ENCODE results near the gene AMZ1.
A peak's percentile ranks its signal among the peaks of the same experiment; 100 is the strongest.
"Not testable (repeated sequence)": the region's sequence is repeated elsewhere in the genome, so short reads cannot be mapped to it uniquely, and the experiment has no call there.

Gene AMZ1

DNA sequence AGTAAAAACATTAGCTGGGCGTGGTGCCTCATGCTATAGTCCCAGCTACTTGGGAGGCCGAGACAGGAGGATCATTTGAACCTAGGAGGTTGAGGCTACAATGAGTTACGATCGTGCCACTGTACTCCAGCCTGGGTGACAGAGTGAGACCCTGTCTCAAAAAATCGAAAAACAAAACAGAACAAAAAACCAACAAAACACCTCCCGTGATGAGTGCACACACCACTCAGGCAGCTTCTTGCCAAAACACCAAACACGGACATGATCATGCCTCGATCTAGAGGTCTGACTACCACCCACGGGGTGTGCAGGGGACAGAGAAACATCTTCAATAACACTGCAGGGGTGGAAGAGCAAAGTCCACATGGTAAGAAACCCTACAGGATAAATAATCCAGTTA lies 44.4 kb downstream of the AMZ1 start:
- TF ChIP-seq, protein P1, sequence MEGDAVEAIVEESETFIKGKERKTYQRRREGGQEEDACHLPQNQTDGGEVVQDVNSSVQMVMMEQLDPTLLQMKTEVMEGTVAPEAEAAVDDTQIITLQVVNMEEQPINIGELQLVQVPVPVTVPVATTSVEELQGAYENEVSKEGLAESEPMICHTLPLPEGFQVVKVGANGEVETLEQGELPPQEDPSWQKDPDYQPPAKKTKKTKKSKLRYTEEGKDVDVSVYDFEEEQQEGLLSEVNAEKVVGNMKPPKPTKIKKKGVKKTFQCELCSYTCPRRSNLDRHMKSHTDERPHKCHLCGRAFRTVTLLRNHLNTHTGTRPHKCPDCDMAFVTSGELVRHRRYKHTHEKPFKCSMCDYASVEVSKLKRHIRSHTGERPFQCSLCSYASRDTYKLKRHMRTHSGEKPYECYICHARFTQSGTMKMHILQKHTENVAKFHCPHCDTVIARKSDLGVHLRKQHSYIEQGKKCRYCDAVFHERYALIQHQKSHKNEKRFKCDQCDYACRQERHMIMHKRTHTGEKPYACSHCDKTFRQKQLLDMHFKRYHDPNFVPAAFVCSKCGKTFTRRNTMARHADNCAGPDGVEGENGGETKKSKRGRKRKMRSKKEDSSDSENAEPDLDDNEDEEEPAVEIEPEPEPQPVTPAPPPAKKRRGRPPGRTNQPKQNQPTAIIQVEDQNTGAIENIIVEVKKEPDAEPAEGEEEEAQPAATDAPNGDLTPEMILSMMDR (conservative IDR thresholded peaks at IDR 0.05; ENCODE audit: low read length): no peak
- no peak overlapping the region for H3K4me3 ChIP-seq (ENCODE audit: low read length)
- DNase-seq (ENCODE audit: low read depth): no peak

DNA sequence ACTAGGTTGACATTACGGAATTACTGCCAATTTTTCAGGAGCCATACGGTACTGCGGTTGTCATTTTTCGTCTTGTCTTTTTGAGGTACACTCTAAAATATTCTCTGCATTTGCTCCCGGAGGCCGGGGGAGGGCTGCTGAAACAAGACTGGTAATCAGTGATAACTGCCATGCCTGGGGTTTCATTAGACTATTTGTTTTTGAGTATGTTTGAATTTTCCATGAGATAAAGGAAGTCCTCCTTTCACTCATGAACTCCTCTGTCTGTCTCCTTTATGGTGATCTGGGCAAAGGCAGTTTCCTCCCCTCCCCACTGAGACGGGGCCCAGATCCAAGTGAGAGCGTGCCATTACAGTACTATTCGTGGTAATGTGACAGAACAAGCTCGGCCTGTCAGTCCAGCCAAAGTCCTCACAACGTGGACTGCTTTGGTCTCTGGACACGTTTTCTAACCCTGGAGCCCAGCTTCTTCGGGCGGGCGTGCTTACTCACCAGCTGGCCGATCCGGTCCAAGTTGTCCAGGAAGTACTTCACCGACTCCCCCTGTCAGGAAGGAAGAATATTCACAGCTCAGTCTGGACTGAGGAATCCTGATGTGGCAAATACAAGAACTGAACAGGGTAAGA lies 45.1 kb downstream of the AMZ1 start:
- no peak overlapping the region for H3K4me3 ChIP-seq (ENCODE audit: low read length)
- DNase-seq (ENCODE audit: low read depth): peak; percentile 68
- TF ChIP-seq, protein P1 (conservative IDR thresholded peaks at IDR 0.05; ENCODE audit: low read length): no peak

DNA sequence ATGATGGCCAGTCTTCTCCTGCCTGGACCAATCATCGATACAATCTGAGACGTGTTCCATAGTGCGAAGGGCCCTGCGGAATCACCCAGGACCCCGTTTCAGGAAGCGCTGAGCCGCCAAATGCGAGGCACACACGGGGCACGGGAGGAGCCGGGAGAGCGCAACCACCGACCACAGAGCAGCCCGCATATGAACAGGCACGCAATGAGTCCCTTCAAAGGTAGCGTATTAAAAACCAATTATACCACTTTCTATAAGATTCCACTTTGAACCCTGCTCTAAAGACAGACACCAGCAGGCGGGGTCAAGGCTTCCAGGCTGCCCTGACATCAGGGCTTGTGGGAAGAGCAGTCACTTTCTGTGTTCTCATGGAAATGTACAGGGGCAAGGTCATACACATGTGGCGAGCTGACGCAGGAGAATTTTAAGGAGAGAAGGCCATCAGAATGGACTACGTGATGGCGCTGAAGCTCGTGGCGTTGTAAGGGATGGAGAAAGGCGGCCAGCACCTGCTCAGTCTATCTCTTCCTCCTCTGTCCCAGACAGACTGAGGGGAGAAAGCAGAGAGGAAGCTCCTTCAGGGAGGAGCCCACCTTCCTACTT lies 46.2 kb downstream of the AMZ1 start:
- TF ChIP-seq, protein P1 (conservative IDR thresholded peaks at IDR 0.05; ENCODE audit: low read length): no peak
- DNase-seq (ENCODE audit: low read depth): no peak
- H3K4me3 ChIP-seq (ENCODE audit: low read length): no peak overlapping the region

DNA sequence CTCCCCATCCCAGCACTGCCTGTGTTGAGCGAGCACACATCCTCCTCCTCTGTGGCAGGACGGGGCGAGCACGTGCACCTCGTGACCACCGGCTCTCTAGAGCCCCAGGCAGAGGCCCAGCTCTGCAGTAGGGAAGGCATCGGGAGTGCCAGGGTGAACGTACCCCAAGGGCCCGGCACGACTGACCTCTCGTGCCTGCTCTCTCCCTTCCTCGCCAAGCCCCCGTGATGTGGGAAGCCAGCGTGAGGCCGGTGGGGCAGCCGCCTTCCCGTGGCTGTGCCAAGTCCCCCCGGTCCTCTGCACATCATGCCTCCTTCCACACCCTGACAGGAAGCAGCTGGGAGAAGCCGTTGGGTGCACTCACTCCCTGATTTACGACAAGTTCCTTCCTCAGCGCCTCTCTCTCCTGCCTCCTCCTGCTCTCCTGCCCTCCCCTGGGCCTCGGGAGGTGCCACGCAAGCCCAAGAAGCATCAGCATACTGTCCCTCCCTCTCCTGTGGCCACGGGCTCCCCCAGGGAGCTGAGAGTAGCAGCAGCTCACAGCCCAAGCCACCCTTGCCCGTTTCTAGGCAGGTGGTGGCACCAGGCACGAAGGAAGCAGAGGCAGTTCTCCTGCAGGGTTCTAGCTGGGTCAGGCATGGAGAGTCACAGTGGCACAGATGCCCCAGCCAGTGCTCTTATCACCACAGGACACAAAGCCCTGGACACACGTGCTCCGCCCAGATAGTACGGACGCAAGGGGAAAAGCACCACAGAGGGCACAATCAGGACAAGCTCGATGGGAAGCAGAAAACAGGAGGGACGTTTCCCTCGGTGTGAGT lies 47.0 kb downstream of the AMZ1 start:
- H3K4me3 ChIP-seq (ENCODE audit: low read length): no peak overlapping the region
- no peak for DNase-seq (ENCODE audit: low read depth)
- TF ChIP-seq, protein P1 (conservative IDR thresholded peaks at IDR 0.05; ENCODE audit: low read length): no peak

DNA sequence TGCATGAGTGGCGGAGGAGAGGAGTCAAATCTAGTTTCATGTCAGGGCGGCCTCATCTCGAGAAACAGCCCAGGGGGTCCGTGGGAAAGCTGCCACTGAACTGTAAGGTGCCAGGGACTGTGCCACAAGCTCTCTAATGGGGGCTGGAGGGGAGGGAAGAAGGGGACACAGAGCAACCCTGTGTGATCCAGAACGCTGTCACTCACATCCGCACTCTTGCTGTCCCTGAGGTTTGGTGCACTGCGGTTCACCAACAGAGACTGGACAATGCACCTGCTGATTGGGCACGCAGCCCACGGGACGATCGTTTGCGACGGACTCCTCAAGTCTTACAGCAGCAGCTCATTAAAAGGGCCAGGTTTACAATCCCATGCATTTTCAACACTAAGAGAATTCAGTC lies 47.7 kb downstream of the AMZ1 start:
- DNase-seq (ENCODE audit: low read depth): no peak
- TF ChIP-seq, protein P1 (conservative IDR thresholded peaks at IDR 0.05; ENCODE audit: low read length): no peak
- H3K4me3 ChIP-seq (ENCODE audit: low read length): no peak overlapping the region

DNA sequence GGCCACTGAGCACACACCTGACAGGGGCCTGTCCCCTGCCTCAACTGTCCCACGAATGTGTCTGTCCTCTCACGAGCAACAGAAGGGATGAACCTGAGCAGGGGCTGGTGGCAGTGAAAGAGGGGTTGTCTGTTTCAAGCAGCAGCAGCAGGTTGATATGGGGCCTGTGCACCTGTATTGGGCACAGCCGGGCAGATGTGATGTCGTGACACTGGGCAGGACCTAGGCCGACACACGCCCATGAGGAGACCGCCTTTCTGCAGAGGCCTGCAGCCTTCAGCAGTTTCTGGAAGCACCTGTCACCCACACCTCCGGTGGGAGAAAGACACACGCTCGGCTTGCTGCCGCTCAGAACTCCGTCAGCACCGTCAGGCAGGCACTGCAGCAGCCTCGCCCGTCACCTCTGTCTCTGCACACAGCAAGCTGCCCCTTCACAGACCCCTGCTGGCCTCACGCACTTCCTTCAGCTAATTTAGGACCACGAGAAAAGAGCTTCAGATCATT lies 48.5 kb downstream of the AMZ1 start:
- DNase-seq (ENCODE audit: low read depth): no peak
- TF ChIP-seq, protein P1 (conservative IDR thresholded peaks at IDR 0.05; ENCODE audit: low read length): no peak
- no peak overlapping the region for H3K4me3 ChIP-seq (ENCODE audit: low read length)

DNA sequence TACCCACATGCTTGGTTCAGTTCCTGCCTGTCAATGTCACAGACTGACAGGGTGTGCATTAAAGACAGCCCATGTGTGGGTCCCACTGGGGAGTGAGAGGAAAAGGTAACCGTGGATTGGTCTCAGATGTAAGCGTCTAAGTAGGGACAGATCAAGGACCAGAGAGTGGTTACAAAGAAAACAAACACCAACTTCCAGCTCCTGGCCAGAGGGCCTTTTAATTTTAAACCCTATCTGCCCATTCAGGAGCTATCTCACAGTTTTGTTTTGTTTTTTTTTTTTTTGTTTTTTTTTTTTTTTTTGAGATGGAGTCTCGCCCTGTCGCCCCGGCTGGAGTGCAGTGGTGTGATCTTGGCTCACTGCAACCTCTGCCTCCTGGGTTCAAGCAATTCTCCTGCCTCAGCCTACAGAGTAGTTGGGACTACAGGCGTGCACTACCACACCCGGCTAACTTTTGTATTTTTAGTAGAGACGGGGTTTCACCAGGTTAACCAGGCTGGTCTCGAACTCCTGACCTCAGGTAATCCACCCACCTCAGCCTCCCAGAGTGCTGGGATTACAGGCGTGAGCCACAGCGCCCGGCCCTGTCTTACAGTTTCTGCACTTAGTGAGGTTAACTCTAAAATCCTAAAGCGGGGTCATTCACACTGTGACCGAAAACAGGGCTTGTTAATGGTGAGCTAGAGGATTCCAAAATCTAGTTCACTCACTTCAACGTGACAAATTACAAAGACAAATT lies 49.2 kb downstream of the AMZ1 start:
- DNase-seq (ENCODE audit: low read depth); H3K4me3 ChIP-seq (ENCODE audit: low read length): not testable (repeated sequence)

All from AG10803 (cell line).